ENCODE measurements around the gene GNB2. TPM values are rescaled to one million over a fixed set of nuclear protein-coding genes. Genes with fewer than 3 reads are reported as not detected.
A peak's percentile ranks its signal among the peaks of the same experiment; 100 is the strongest.

The GNB2 gene
- total and polyA plus RNA-seq, 2 of the 13 experiments (the other 11 are each of a cell fraction or from before 2014, with no cell fraction given), result 48.3 to 67.1 TPM

GRCh38 chr7:100705320-100705752 lies 31.8 kb downstream of the GNB2 start:
- H3K4me3 ChIP-seq (replicated peaks in 1 of 3; ENCODE audit: insufficient read depth in 1 of 3, low read depth in 2 of 3, low read length in 3 of 3), result peak overlapping the region; percentile 52 to 98 (median 93)
- DNase-seq (ENCODE audit: low spot score), result peak; percentile 58
- H3K27ac ChIP-seq (ENCODE audit: extremely low read length, insufficient read depth, low read length), result peak overlapping the region; percentile 84
- no peak overlapping the region for H2AFZ ChIP-seq (ENCODE audit: low read length)
- peak; percentile 63 for FAIRE-seq
- intact Hi-C loops (cut with micrococcal nuclease; ENCODE audit: unreplicated experiment), result loop anchor here (1.0 kb wide), 1 partner anchor 20 kb away; no protein-coding TSS in a partner anchor
- in situ Hi-C loops (cut with HindIII; ENCODE audit: extremely low pct_ligation_motif_present, low pct_unique_long_range_greater_than_20kb), result loop anchor here (10.0 kb wide), 1 partner anchor 149 kb away; the partner anchor contains the start of gene SLC12A9
- H3K27me3 ChIP-seq (ENCODE audit: control insufficient read depth in 1 of 2, insufficient read depth in 2 of 2, low read length in 2 of 2), result no peaks in the 10 kb centered on the region
- H3K9me3 ChIP-seq (ENCODE audit: low read length), result no peaks in the 10 kb centered on the region
- H3K79me2 ChIP-seq (ENCODE audit: insufficient read depth, low read length), result peaks cover 18% of the 10 kb centered on the region
- peak overlapping the region; percentile 90 for H3K9ac ChIP-seq (ENCODE audit: insufficient read depth, low read depth, low read length)
- POLR2A ChIA-PET, result interaction anchor here (0.7 to 4.6 kb wide), 34 partner anchors 9 to 477 kb away, joined by 3 to 59 read pairs (median 6); partner anchors contain the start of genes EPHB4, EPO, FBXO24 and GIGYF1
- peaks cover 30% of the 10 kb centered on the region for H3K4me1 ChIP-seq (ENCODE audit: insufficient read depth, low read length)
- TSS peak; percentile 96 for BruUV-seq (replicated peaks)
- H3K4me2 ChIP-seq (ENCODE audit: low read depth, low read length), result peak overlapping the region; percentile 91
- 0% methylated on average over 5 of the region's 25 CpGs for WGBS (ENCODE audit: low lambda C conversion rate)
- CTCF ChIA-PET (ENCODE audit: low intra/inter-chr PET ratio, low total read pairs), result interaction anchor here (1.0 to 3.3 kb wide), 3 partner anchors 20 to 147 kb away, joined by 3 to 37 read pairs (median 5); partner anchors contain the start of genes MOSPD3 and SLC12A9
- H3K36me3 ChIP-seq (replicated peaks in 1 of 2; ENCODE audit: control insufficient read depth in 1 of 2, insufficient read depth in 2 of 2, low read length in 2 of 2), result no peaks in the 10 kb centered on the region
- H4K20me1 ChIP-seq (ENCODE audit: insufficient read depth, low read length), result no peaks in the 10 kb centered on the region
- peak; percentile 82 for ATAC-seq
- TF ChIP-seq YY1 (IDR thresholded peaks at IDR 0.05; ENCODE audit: insufficient read depth, insufficient replicate concordance, low read depth, low read length), result peak; percentile 45
- TF ChIP-seq ZNF781 (CRISPR knock-in tag; IDR thresholded peaks at IDR 0.05; ENCODE audit: borderline replicate concordance, not compliant biosample characterization), result peak; percentile 12
- TF ChIP-seq ZFP41 (CRISPR knock-in tag; IDR thresholded peaks at IDR 0.05; ENCODE audit: borderline replicate concordance), result peak; percentile 20; the same call in 1 of the 2 replicates
- TF ChIP-seq ZBTB37 (CRISPR knock-in tag; IDR thresholded peaks at IDR 0.05), result 0 out of 2 replicates have a peak, but pooled peaks have one; percentile 43
- peak; percentile 53; the same call in 1 of the 2 replicates for TF ChIP-seq ZNF792 (CRISPR knock-in tag; IDR thresholded peaks at IDR 0.05)
- no peak for TF ChIP-seq KLF15 (CRISPR knock-in tag; IDR thresholded peaks at IDR 0.05; ENCODE audit: borderline replicate concordance)
- TF ChIP-seq POLR2A (IDR thresholded peaks at IDR 0.05; ENCODE audit: insufficient read depth in 1 of 2, low read depth in 2 of 2, low read length in 2 of 2), result no peak
- peak; percentile 98 for TF ChIP-seq ZBTB7A (CRISPR knock-in tag; IDR thresholded peaks at IDR 0.05)
- TF ChIP-seq CTCF (CRISPR knock-in tag; IDR thresholded peaks at IDR 0.05), result peak; percentile 98
- TF ChIP-seq TEAD3 (CRISPR knock-in tag; optimal IDR thresholded peaks at IDR 0.05; ENCODE audit: borderline replicate concordance), result peak; percentile 14
- TF ChIP-seq ZNF337 (CRISPR knock-in tag; IDR thresholded peaks at IDR 0.05; ENCODE audit: borderline replicate concordance, low read depth), result 0 out of 2 replicates have a peak, but pooled peaks have one; percentile 40
- no peak for TF ChIP-seq ZC3H4 (CRISPR knock-in tag; IDR thresholded peaks at IDR 0.05; ENCODE audit: borderline replicate concordance)
- 0 out of 2 replicates have a peak, but pooled peaks have one; percentile 23 for TF ChIP-seq ZNF205 (CRISPR knock-in tag; IDR thresholded peaks at IDR 0.05)
- TF ChIP-seq ZFP37 (CRISPR knock-in tag; IDR thresholded peaks at IDR 0.05; ENCODE audit: borderline replicate concordance), result 0 out of 2 replicates have a peak, but pooled peaks have one; percentile 28
- peak; percentile 69; the same call in 1 of the 2 replicates for TF ChIP-seq ZMYM2 (CRISPR knock-in tag; IDR thresholded peaks at IDR 0.05)
- TF ChIP-seq HDAC1 (CRISPR knock-in tag; IDR thresholded peaks at IDR 0.05), result no peak
- TF ChIP-seq ZNF891 (CRISPR knock-in tag; IDR thresholded peaks at IDR 0.05), result no peak
- peak; percentile 67; the same call in 1 of the 2 replicates for TF ChIP-seq STAT6 (CRISPR knock-in tag; IDR thresholded peaks at IDR 0.05; ENCODE audit: borderline replicate concordance)
- peak; percentile 25; the same call in 1 of the 2 replicates for TF ChIP-seq MYNN (CRISPR knock-in tag; IDR thresholded peaks at IDR 0.05; ENCODE audit: low read depth)
